Measurements from ENCODE around the gene NME7.

Gene NME7

GRCh38 chr1:169367096-169367685 is 406 bp downstream of the NME7 start:
- peak overlapping the region; percentile 61 to 81 for H3K4me3 ChIP-seq
- no peak for DNase-seq
- no peak for TF ChIP-seq CTCF (IDR thresholded peaks at IDR 0.05)
- intact Hi-C loops (cut with DNase I; ENCODE audit: low total_unique reads), result no loop called here
- peaks cover 0 to 22% (median 17%) of the 10 kb centered on the region in 4 donors for H3K4me1 ChIP-seq
- peaks cover 10 to 19% (median 14%) of the 10 kb centered on the region in 3 donors for H3K36me3 ChIP-seq
- peak overlapping the region; percentile 78 to 81 for H3K27ac ChIP-seq
- no peaks in the 10 kb centered on the region for H3K27me3 ChIP-seq
- H3K9me3 ChIP-seq, result no peaks in the 10 kb centered on the region

GRCh38 chr1:169364948-169365347 is 2.6 kb downstream of the NME7 start:
- Histone ChIP-seq H3K9me3 (no peaks in the 10 kb centered on the region), H3K27me3 (no peaks in the 10 kb centered on the region), H3K27ac (no peak overlapping the region), H3K36me3 (peaks cover 2 to 4% (median 3%) of the 10 kb centered on the region in 3 donors), H3K4me1 (peaks cover 0 to 21% (median 14%) of the 10 kb centered on the region in 4 donors), H3K4me3 (no peak overlapping the region)
- intact Hi-C loops (cut with DNase I; ENCODE audit: low total_unique reads), result no loop called here
- TF ChIP-seq CTCF (IDR thresholded peaks at IDR 0.05), result no peak
- DNase-seq, result no peak

- Histone ChIP-seq H3K4me1 (peaks cover 0 to 9% (median 5%) of the 10 kb centered on the region in 4 donors), H3K36me3 (no peaks in the 10 kb centered on the region), H3K27me3 (no peaks in the 10 kb centered on the region), H3K4me3 (no peak overlapping the region), H3K9me3 (no peaks in the 10 kb centered on the region), H3K27ac (no peak overlapping the region)
- no peak for TF ChIP-seq CTCF (IDR thresholded peaks at IDR 0.05)
- intact Hi-C loops (cut with DNase I; ENCODE audit: low total_unique reads), result no loop called here
- no peak for DNase-seq
These were observed 4.4 kb downstream of the NME7 start for GRCh38 chr1:169363046-169363730.

- no peak for TF ChIP-seq CTCF (IDR thresholded peaks at IDR 0.05)
- DNase-seq, result no peak
- intact Hi-C loops (cut with DNase I; ENCODE audit: low total_unique reads), result no loop called here
These were observed 6.3 kb downstream of the NME7 start for GRCh38 chr1:169361281-169361680.

GRCh38 chr1:169360415-169360814 is 7.2 kb downstream of the NME7 start:
- Histone ChIP-seq H3K36me3 (no peaks in the 10 kb centered on the region), H3K27me3 (no peaks in the 10 kb centered on the region), H3K9me3 (no peaks in the 10 kb centered on the region), H3K27ac (no peak overlapping the region), H3K4me1 (no peaks in the 10 kb centered on the region), H3K4me3 (no peak overlapping the region)
- no peak for TF ChIP-seq CTCF (IDR thresholded peaks at IDR 0.05)
- intact Hi-C loops (cut with DNase I; ENCODE audit: low total_unique reads), result no loop called here
- DNase-seq, result no peak

More at GRCh38 chr1:169361281-169361680, 6.3 kb downstream of the NME7 start:
- Histone ChIP-seq H3K36me3 (no peaks in the 10 kb centered on the region), H3K27me3 (no peaks in the 10 kb centered on the region), H3K9me3 (no peaks in the 10 kb centered on the region), H3K4me1 (peaks cover 0 to under 1% (median 0%) of the 10 kb centered on the region in 4 donors), H3K27ac (no peak overlapping the region), H3K4me3 (no peak overlapping the region)
